LNCAP (cell line): Measurements from ENCODE around the gene SPTA1.

ENCODE experiments used
- CTCF ChIP-seq: fragments of 450-650 bp; IDR thresholded peaks from 2 replicates; pipeline ENCODE4 v1.5.1; 2017; ENCODE audit warnings: mild to moderate bottlenecking

Gene SPTA1

GRCh38 chr1:158604968-158605367, 81.5 kb downstream of the SPTA1 start, which contains the start of gene OR10Z1:
Gene OR10Z1, plus strand, starts transcription at chr1:158605268. Its CDS starts 1,171 bp downstream, at chr1:158606439.
- no peak for TF ChIP-seq CTCF

GRCh38 chr1:158600735-158601134, 85.8 kb downstream of the SPTA1 start:
- TF ChIP-seq CTCF: no peak

- TF ChIP-seq CTCF: no peak
Measured at GRCh38 chr1:158586942-158587341, 99.6 kb downstream of the SPTA1 start.

- no peak for TF ChIP-seq CTCF
Measured at GRCh38 chr1:158583962-158584361, 102.6 kb downstream of the SPTA1 start.

- no peak for TF ChIP-seq CTCF
Measured at GRCh38 chr1:158579733-158580132, 106.8 kb downstream of the SPTA1 start, which contains the start of gene OR10X1. Gene OR10X1, minus strand, starts transcription at chr1:158579899. Its CDS starts 0 bp downstream, at chr1:158579899.

GRCh38 chr1:158577561-158577960, 109.0 kb downstream of the SPTA1 start:
- no peak for TF ChIP-seq CTCF

GRCh38 chr1:158572226-158572625, 114.3 kb downstream of the SPTA1 start:
- TF ChIP-seq CTCF: no peak

GRCh38 chr1:158570480-158570879, 116.0 kb downstream of the SPTA1 start, which contains the start of gene OR6P1:
Gene OR6P1, minus strand, starts transcription at chr1:158570580. Its CDS starts 6,976 bp downstream, at chr1:158563604.
- no peak for TF ChIP-seq CTCF
